A673 (cell line): ENCODE measurements around the gene AGBL4.

Source experiments
- CTCF ChIP-seq: fragments of 300-800, 200-600 bp; sonication (generic); conservative IDR thresholded peaks from 2 replicates; pipeline ENCODE4 v1.5.1; 2017; ENCODE audit warnings: low read depth, mild to moderate bottlenecking, antibody characterized with exemption, low read length, moderate library complexity, mixed read lengths
- EZH2 ChIP-seq: fragments of 200-600 bp; sonication (generic); IDR thresholded peaks from 2 replicates; pipeline ENCODE4 v1.6.1; 2017; ENCODE audit warnings: borderline replicate concordance, low read depth, mild to moderate bottlenecking, mixed read lengths, antibody characterized with exemption, low read length; ENCODE audit not compliant: poor library complexity, severe bottlenecking

DNA sequence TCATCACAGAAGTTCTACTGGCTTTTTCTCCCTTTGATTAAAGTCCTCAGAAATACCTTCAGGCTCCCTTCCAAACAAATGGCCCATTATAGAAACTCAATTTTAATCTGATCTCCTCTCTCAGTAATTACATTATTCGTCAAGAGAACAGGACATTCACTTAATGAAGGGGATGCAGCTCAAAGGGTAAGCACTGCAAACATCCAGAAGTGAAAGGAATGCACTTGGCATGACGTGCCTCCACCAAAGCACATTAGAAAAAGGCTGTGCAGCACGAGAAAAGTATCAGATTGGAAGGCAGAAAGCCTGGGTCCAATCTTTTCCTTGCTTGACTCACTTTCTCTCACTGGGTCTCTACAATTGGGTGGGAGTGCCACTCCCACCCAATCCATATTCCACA lies 1024.4 kb downstream of the AGBL4 start:
- TF ChIP-seq CTCF = no peak
- no peak for TF ChIP-seq EZH2
